DMS79 treated with DMSO at 0.1 percent for 48 hours (cell line): ENCODE measurements around the gene ZNF423.

Experiments used
- DNase-seq: peaks from one replicate; lab custom pipeline; 2025; lab: John Stamatoyannopoulos, UW

The ZNF423 gene

DNA sequence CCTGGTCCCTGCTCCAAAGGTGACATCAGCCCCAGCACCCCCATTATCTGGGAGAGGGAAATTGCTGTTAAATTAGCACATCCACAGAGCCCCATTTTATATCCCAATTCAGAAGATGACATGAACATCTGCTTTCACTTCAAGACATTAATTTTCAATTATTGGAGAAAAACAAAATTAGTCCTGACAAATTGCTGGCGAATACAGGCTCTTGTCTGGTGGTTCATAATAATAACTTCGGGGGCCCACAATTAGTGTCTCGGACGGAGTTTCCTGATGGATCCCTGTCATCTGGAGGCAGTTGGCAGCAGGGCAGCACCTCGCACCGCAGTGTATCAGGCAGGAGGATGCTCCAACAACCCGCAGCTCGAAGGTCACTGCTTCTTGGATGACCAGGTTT lies 7.4 kb downstream of the ZNF423 start:
- DNase-seq: no peak

GRCh38 chr16:49846800-49847199 lies 9.1 kb downstream of the ZNF423 start:
- no peak for DNase-seq

GRCh38 chr16:49844359-49844758 lies 11.6 kb downstream of the ZNF423 start:
- no peak for DNase-seq

DNA sequence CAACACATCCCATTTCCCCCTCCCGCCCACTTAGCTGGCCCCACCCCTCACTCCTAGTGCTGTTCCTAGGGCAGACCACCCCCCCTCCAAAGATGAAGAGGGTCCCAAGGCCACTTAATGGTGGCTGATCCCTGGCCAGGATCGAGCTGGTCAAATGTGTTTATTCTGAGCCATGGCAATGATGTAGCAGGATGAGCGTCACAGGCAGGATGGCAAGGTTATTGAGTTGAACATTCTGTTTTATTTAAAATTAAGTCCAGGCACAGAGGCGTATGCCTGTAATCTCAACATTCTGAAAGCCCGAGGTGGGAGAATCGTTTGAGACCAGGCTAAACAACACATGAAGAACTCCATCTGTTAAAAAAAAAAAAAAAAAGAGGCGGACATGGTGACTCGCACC lies 12.2 kb downstream of the ZNF423 start:
- DNase-seq: no peak

GRCh38 chr16:49842972-49843371 lies 12.9 kb downstream of the ZNF423 start:
- no peak for DNase-seq

DNA sequence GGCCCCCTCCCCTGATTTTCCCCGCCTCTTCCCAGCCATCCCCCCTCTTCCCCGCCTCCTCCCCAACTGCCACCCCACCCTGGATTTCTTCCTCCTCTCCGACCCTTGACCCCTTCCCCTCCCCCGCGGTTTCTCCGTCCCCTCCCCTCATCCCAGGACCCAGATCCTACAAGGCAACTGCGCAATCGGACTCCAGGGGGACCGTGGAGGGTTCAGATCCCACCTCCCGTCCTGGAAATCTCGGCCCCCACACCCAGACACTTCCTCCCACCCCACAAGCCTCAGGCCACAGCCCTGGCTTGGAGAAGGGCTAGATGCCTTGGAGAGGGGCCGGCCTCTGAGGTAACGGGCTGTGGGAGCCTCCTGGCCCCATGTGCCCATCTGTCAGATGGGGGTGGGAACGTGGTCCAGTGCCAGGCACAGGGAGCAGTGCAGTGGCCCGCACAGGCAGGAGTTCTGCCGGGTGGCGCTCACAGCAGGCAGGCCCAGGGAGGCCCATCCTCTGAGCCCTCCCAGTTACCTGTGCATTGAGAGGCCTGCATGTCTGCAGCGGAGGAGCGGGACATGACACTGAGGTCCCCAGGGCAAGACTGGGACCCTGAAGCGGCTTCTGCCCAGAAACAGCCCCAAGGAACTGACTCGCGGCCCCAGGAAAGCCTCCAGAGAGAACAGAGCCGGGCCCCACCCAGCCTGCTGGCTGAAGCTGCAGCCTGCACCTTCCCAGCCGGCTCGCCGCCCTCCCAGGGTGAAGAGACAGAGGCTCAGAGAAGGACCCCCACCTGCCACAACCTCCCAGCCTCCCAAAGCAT lies 16.7 kb downstream of the ZNF423 start:
- DNase-seq: no peak

GRCh38 chr16:49838441-49839016 lies 17.4 kb downstream of the ZNF423 start:
- no peak for DNase-seq

GRCh38 chr16:49837688-49838410 lies 18.1 kb downstream of the ZNF423 start:
- no peak for DNase-seq

DNA sequence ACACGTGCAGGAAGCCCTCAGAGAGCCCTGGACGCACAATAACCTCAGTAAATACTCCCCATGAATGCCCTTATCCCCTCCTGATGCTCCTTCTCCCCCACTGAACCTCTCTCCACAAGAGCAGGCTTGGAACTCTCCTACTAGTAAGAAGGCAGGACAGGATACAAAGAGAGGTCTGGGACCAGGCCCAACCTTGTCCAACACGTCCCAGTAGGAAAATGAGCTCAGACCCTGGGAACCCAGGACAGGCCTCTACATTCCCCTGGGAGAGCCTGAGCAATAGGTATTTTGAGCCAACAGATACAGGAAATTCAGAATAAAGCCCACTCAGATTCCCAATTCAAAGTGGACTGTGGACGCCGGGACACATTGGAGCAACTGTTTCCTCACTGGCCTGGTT lies 19.2 kb downstream of the ZNF423 start:
- no peak for DNase-seq

- no peak for DNase-seq
Measured at GRCh38 chr16:49836218-49836617, 19.7 kb downstream of the ZNF423 start.

DNA sequence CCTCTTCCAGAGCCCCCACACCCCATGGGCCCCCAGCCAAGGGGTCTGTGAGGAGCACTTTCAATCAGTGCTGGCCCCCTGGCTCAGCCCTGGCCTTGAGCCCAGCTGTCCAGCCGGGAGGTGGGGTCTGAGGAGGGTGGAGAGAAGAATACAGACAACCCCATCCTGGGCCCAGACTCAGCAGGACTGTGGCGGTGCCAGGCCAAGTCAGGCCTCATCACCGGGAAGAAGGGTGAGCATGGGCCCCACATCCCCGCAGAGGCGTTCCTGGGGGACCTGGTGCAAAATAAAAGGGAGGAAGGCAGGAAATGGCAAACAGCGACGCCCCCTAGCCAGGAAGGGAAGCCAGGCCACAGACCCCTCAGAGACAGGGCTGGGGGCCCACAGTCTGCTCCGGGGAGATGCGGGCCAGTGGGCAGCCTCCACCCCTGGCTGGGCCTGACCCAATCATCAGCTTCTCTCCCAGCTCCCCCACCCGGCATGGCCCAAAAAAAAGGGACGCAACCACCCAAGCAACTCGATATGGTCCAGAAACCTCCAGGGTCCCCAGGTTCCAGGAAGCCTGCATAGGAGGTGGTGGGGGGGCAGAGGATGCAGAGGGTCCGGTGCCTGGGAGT lies 20.6 kb downstream of the ZNF423 start:
- DNase-seq: no peak

GRCh38 chr16:49834531-49835151 lies 21.3 kb downstream of the ZNF423 start:
- no peak for DNase-seq

DNA sequence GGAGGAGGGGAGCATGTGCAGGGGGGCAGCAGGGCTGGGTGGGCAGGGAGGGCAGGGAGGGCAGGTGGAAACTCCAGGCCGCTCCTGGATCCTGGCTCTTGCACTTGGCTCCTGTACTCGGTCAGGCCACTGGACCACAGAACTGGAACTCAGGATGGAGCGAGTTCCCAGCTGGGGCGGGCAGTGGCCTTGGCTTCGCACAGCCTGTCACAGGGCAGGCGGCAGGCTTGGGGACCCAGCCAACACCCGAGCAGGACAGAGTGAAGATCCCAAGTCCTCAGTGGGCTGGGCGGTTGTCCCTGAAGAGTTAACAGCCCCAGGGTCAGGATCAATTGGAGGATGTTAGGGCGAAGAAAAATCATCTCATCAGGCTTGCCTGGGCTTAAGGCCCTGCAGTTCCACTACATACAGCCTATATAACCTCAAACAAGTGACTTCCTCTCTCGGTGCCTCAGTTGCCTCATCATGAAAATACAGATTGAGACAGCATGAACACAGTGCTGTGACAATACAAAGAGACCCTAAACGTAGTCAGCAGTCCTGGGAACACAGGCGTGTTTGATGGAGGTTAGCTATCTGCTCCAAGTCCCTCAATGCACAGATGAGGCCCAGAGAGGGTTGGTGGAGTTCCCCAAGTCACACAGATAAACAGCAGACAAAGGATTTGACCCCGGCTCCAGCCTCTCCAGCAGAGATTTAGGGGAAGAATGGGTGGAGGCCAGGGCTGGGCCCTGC lies 21.9 kb downstream of the ZNF423 start:
- DNase-seq: no peak

- no peak for DNase-seq
Measured at GRCh38 chr16:49833085-49833484, 22.8 kb downstream of the ZNF423 start.

GRCh38 chr16:49832177-49832576 lies 23.7 kb downstream of the ZNF423 start:
- no peak for DNase-seq

GRCh38 chr16:49830873-49831272 lies 25.0 kb downstream of the ZNF423 start:
- no peak for DNase-seq

DNA sequence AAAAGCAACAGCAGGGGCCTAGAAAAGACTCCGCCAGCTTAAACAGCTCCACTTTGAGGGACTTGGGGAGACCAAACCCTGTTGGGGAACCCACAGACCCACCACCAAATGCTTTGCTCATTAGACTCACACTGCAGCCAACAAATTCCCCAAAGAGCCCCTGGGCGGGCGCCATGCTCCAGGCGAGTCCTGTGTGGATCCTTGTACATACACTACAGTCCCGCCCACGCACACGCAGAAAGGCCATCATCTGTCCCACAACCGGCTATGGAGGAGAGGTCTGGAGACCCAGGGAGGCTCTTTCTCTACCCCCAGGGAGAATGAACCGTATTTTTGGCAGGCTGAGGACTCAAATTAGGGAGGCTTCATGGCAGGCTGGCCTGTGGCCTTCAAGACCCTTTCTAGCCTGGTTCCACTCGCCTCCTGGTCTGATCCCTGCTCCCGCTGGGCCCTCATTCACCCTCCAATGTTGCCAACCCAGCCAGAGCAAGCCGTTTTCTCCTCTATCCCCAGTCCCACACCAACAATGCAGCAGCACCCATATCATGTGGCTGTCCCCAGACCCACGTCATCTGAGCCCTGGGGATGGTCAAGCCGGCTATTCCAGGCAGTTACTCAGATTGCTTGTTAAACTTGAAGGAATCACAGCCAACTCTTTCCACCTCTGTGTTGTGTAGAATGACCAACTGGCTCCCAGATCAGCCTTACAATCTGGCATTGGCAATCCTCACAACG lies 27.2 kb downstream of the ZNF423 start:
- no peak for DNase-seq

DNA sequence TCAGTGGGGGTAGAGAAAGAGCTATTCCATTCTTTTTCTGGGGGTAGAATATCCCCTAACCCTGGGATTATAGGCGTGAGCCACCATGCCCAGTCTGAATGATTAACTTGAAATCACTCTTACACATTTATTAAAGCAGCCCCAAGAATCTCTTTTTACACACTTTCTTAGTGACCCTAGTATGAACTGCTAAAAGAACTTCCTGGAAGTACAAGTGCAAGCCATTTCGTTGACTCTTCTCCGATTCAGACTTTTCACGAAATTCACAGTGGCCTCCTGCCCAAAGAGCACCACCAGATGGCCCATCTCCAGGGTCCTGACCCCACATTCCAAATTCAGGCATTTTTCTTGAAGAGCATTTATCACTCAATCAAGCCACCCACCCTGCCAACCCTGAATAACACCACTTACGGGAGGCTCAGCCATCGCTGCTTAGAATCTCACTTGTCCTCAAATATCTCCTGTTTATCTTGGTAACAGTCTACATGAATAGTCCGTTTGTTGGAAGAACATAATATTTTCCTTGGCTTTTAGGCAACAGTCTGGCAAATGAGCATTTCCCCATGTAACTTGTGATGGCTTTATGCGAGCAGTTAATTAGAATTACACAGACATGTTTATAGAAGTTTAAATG lies 28.0 kb downstream of the ZNF423 start:
- no peak for DNase-seq

DNA sequence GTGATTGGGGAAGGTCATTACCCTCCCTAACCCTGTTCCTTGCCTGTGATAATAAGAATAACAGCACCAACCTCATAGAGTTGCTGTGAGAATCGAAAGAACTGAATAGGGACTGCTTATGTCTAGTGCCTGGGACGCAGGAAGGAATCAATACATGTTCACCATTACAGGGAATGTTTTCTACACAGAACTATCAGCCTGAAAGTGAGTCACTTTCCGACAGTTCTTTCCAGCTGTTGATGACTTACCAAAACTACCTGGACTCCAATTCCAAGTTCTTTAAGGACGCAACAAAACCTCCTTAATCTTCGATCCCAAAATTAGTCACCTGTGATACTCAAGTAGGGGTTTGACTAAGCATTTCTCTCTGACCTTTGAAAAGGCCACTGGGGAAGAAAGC lies 29.4 kb downstream of the ZNF423 start:
- DNase-seq: no peak

- no peak for DNase-seq
Measured at GRCh38 chr16:49825041-49825440, 30.9 kb downstream of the ZNF423 start.
